RPMI7951 (cell line): ENCODE data around the gene TMA7. TPM values are rescaled to one million over a fixed set of nuclear protein-coding genes. Genes with fewer than 3 reads are reported as not detected.

ENCODE experiments used
- DNase-seq: peaks from one replicate; pipeline ENCODE4 v3.0.0-alpha.2; 2012; ENCODE audit warnings: low read depth
- total RNA-seq: library from RNA; depleted of rRNA; stranded (reverse); fragments of >200 nt; shearing (Covaris generic); gene quantifications from 2 replicates; pipeline ENCODE4 v1.2.3, GENCODE V29; 2014

The TMA7 gene
- total RNA-seq, 1 experiment from 2014 or later, result 726 TPM

GRCh38 chr3:48422681-48423080 is 17.4 kb upstream of the TMA7 start:
- no peak for DNase-seq

DNA sequence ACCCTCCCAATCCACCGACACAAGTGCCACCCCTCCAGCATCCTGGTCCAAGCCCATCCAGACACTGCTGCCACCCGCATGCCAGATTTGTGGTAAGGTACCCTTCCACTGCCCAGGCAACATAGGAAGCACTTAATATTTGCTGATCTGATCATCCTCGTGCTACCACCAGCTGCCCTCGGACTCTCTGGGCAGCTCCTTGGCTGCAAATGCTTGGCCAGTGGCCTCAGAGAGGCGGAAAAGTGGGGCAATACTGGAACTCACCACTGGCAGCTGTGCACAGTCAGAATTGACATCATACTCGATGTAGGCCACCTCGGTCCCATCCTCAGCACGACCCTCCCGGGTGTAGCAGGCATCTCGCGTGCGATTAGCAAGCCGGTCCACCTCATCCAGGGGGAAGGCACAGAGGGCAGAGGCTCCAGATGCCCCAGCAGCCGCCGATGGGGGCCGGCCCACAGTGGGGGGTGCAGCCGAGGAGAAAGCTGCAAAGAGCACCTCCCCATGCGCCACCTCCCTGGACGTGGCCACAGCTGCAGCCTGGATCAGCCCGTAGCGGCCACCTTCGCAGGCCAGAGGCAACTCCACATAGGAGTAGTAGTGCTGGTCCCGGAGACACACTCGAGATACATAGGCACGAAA is 16.7 kb upstream of the TMA7 start:
- no peak for DNase-seq

DNA sequence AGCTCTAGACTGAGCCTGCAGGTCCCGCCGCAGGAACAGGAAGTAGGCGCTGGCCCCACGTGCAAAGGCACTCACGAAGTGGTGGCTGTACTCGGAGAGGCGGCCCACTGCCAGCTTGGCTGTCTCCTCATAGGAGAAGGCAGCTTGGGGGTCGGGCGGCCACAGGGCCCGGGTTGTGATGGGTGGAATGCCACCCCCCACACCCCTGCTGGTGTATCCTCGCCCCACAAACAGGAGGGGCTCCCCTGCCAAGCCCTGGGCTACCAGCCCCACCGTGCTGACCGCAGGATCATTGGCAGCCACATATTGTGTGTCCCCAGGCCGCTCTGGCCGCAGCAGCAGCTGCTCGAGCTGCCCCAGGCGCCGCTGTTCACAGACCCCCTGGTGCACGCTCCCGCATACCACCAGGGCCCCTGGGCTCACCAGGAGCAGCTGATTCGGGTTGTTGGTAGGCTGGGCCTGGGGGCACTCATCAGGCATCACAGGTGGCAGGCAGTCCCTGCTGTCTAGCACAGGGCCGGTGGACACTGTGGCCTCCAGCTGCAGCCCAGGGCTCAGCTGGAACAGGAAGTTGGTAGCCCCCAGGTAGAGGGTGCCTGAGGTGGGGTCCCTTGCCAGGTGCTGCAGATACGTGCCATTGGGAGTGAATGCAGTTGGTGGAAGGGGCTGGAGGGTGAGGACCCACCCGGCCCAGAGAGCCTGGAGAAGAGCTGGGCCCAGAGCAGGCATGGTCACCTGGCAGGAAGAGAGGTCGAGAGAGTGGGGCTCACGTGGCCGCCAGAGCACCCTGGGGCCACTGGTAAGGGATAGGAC is 16.0 kb upstream of the TMA7 start:
- DNase-seq, result no peak

DNA sequence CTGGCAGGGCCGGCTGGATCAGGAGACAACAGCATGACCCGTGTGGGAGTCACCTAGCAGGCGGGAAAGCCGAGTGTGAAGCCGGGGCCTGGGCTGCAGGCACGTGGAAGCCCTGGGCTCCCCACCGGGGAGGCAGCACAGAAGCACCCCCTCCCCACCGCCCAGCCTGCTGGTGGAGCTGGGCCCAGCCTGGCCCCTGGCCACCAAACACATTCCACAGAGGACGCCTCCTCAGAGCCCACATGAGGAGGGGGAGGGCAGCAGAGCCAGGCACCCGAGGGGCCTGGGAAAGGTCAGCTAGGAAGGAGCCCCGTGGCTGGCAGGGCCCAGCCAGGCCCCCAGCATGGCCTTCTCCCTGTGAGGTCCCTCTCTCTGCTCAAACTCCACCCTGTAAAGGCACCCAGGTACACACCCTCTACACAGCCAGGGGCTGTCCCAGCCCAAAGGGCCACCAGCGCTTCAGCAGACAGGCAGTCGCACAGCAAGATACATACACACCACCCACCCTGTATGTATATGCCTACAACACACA is 14.7 kb upstream of the TMA7 start:
- DNase-seq, result no peak

GRCh38 chr3:48426401-48426909 is 13.6 kb upstream of the TMA7 start:
- DNase-seq, result peak; percentile 24

GRCh38 chr3:48426944-48427629 is 13.0 kb upstream of the TMA7 start:
- peak; percentile 26 for DNase-seq

- DNase-seq, result no peak
Observed at GRCh38 chr3:48427630-48427962, 12.5 kb upstream of the TMA7 start.

- no peak for DNase-seq
Observed at GRCh38 chr3:48428088-48428571, 11.9 kb upstream of the TMA7 start.

DNA sequence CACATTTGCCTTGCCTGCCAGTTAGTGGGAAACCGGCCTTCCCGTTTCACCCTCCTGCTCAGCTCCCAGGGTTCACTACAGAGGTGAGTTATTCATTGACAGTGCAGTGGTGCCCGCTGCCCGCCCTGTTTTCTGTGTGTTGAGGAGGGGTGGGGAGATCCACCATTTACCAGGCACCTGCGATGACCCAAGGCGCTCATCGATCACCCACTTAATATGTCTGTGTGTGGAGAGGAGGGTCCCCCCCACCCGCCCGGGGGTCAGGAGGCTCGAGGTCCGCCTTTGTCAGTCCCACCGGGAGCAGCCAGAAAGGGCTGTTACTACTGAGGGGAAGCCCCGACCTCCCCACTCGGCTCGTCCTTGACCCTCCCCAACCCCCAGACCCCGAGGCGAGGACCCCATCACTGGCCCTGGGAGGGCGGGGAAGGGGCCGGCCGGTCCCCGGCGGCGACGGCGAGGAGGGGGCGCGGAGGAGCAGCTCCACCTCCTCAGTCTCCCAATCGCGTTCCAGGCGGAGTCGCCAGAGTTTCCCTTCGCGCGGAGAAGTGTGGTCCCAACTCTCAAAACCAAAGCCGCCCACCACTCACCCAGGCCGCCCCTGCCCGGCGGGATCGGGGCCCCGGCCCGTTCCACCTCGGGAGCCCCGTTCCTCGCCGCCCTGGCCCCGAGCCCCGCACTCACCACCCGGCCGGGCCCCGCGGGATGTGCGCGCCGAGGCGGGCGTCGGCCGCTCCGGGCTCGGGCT is 11.3 kb upstream of the TMA7 start:
- DNase-seq, result no peak

DNA sequence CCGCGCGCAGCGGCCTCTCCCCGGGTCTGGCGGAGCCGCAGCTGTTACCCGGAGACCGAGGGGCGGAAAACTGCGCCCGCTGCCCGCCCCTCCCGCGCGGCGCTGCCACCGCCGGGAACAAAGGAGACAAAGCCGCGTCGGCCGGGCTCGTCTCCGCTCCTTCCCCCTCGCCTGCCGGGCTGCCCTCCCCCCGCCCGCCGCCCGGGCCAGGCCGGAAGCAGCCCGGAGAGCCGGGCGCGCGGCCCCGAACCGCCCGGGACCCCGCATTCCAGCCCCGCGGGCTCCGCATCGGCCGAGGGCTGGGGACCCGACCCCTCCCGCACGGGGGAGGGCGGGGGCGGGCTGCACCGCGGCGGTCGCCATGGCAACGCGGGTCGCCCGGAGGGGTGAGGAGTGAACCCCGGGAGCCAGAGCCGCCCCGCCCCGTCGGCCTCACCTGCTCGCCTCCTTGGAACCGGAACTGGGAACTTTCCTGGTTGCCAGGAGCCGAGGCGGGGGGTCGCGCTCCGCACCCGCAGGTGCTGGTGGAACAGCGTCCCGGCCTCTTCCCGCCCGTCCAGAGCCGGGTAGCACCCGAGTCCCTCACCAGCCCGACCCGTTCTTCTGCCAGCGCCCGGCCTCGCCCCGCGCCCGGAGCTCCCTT is 10.6 kb upstream of the TMA7 start:
- peak; percentile 50 for DNase-seq

DNA sequence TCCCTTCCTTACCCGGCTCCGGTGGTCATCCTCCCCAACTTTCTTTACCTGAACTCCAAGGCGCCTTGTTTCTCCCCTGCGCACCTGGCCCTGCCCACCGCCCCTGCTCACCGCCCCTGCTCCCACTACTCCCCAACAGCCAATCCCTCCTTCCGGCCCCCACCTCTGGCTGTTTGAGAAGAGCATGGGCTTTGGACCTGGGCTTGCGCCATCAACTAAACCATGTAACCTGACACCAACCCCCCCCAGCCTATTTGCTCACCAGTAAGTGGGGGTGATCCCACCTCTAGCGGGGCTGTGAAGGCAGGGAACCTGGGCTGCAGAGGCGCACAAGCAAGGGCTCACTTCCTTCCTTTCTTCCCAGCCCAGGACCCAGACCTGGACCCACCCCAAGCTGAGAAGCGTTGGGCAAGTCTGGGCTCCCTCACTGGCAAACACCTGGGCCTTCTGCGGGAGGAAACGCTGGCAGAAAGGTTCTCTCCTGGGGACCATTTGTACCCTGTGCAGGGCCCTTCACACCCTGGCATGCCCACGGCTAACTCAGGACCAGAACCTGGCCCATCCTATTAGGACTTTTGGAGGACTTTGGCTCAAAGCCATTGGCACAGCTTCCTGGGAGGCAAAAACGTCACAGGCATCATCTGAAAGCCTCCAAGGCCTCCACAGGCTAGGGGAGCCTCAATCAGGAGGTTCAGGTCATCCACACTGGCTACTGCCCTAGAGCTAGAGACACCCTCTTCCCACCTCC is 9.9 kb upstream of the TMA7 start, which contains the start of gene PLXNB1:
Gene PLXNB1 (minus strand): TSS at position 127 of the 748 bp plus-strand sequence. CDS start 5,475 bp downstream, outside the sequence.
- DNase-seq, result peak; percentile 26

DNA sequence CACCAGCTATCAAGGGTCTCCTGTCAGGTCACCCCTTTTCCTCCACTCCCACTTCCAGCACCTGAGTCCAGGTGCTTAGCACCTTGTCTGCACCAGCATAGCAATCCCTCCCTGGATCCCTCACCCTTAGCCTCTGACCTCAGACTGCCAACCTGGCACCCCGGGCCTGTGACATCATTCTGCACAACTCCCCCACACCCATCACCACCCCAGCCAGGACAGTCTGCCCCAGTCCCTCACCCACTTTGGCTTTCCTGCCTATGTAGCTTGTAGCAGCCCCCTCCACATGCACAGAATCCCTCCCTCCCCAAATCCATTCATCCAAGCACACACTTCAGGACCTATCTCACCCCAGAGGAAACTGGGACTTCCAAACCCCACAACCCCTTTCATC is 9.4 kb upstream of the TMA7 start:
- no peak for DNase-seq

GRCh38 chr3:48431224-48432029 is 8.6 kb upstream of the TMA7 start:
- DNase-seq, result no peak

DNA sequence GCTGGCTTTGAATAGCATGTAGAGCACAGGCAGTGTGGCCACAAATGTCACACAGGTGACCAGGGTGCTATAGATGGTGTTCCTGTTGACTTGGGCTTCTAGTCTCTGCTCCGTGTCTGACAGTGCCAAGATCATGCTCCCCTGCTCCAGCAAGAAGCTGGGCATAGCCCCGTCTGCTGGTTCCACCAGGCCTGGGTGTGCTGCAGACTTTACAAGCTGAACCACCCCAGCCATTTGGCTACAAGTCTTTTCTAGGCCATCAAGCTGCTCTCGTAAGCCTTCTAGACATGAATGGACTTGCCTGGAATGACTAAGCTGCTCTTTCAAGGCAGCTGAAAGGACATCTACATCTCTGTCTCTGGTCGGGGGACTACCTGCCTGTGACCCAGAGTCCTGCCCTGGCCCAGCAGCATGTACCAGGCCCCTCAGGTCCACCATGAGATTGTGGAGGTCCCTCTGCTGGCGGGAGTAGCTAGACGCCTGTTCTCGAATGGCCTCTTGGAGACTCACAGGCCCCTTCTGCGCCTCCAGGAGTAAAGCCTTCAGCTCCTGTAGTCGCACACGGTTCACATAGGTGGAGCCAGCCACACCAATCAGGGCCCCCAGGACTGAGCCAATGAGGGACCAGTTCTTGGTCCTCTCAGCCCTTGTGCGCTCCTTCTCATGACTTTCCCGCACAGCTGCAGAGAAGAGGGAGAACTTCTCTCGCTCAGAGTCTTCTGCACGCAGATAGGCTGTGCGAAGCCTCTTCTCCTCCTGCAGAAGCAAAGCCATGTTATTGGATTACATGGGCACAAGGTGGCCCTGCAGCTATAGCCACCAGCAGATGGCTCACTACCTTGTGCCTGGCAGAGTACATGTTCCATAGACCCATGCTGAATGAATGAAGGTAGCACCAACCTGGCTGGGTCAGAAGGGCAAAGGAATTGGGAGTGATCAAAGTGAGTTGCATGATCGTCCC is 7.4 kb upstream of the TMA7 start:
- DNase-seq, result no peak

GRCh38 chr3:48433472-48434118 is 6.5 kb upstream of the TMA7 start:
- peak; percentile 26 for DNase-seq

DNA sequence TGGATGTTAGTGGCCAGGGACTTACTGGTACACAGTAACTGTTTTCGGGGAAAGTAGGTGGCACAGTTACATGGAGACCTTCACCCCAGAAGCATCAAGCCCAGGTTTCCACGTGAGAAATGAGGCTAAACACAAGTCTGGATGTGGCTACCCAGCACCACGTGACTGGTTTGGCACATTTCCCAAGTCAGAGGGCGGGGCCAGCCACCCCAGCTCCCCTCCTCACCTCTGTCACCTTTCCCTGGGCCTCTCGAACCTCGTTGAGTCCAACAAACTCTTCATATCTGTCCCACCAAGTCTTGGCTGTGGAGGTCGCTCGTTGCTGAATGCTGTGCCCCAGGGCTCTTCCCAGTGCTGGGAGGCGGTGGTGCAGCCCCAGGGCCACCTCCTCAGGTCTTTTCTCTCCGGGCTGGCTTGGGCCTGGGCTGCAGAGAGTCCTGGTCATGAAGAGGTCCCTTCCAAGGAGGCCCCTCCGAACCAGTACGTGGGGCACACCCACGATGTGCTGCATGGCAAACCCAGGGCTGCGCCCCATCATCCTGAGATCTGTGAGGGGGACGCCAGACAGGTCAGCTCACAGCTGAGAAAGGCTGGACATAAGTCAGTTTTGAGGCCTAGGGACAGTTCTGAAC is 5.3 kb upstream of the TMA7 start:
- no peak for DNase-seq

- no peak for DNase-seq
Observed at GRCh38 chr3:48435223-48435595, 4.8 kb upstream of the TMA7 start.
